HepG2 (cell line): ENCODE data around the gene MIA2. TPM values are rescaled to one million over a fixed set of nuclear protein-coding genes. Genes with fewer than 3 reads are reported as not detected.

Experiments
- CEBPB ChIP-seq: IDR thresholded peaks from 2 replicates; pipeline ENCODE4 v1.6.1; 2011; ENCODE audit warnings: low read depth, low read length, improper control_type of control experiment, borderline replicate concordance
- CENPT ChIP-seq: sonication (generic); formaldehyde crosslinking; IDR thresholded peaks from 2 replicates; pipeline ENCODE4 v1.8.0; 2022; ENCODE audit warnings: low read depth, mild to moderate bottlenecking, moderate library complexity, missing genetic modification reagents
- DMAP1 ChIP-seq: IDR thresholded peaks from 2 replicates; pipeline ENCODE4 v1.6.1; 2016
- GABPA ChIP-seq, 2 experiments: IDR thresholded peaks; 2 replicates each; pipeline ENCODE4 v1.6.1; 2011 to 2016; ENCODE audit warnings: low read depth in 2 of 2, low read length in 1 of 2, missing biosample characterization in 1 of 2, missing genetic modification characterization in 1 of 2
- GZF1 ChIP-seq: sonication (generic); formaldehyde crosslinking; IDR thresholded peaks from 2 replicates; pipeline ENCODE4 v1.5.1; 2020; ENCODE audit warnings: mild to moderate bottlenecking, missing genetic modification reagents
- HNRNPUL1 ChIP-seq: fragments of 200-400 bp; formaldehyde crosslinking; IDR thresholded peaks from 2 replicates; pipeline ENCODE4 v1.6.1; 2017; ENCODE audit warnings: low read depth, mild to moderate bottlenecking, low read length, moderate library complexity
- KDM6A ChIP-seq: IDR thresholded peaks from 2 replicates; pipeline ENCODE4 v1.6.1; 2016; ENCODE audit warnings: low read depth
- POLR2A ChIP-seq, 2 experiments: IDR thresholded peaks; 2 replicates each; pipeline ENCODE4 v1.6.1; 2011; ENCODE audit warnings: low read depth in 2 of 2, low read length in 2 of 2, mild to moderate bottlenecking in 1 of 2, moderate library complexity in 1 of 2; ENCODE audit not compliant: insufficient read depth in 1 of 2
- RAD51 ChIP-seq: fragments of 450-650 bp; IDR thresholded peaks from 2 replicates; pipeline ENCODE4 v1.6.1; 2016; ENCODE audit warnings: borderline replicate concordance
- RELA ChIP-seq: sonication (generic); formaldehyde crosslinking; IDR thresholded peaks from 2 replicates; pipeline ENCODE4 v1.4.0; 2020; ENCODE audit warnings: missing genetic modification reagents
- SATB2 ChIP-seq: sonication (generic); formaldehyde crosslinking; IDR thresholded peaks from 2 replicates; pipeline ENCODE4 v1.5.0; 2020; ENCODE audit warnings: missing genetic modification reagents
- SOX13 ChIP-seq, 3 experiments: fragments of 450-650 bp in 1 of 3; sonication (generic) in 1 of 3; formaldehyde crosslinking in 1 of 3; IDR thresholded peaks in 2 of 3; conservative IDR thresholded peaks in 1 of 3; 2 replicates each; pipeline versions ENCODE4 v1.5.0 to v1.6.1; 2016 to 2020; ENCODE audit warnings: antibody characterized with exemption in 1 of 3, mild to moderate bottlenecking in 1 of 3, missing compliant biosample characterization in 1 of 3, missing genetic modification reagents in 1 of 3, moderate library complexity in 1 of 3
- ZGPAT ChIP-seq: IDR thresholded peaks from 2 replicates; pipeline ENCODE4 v1.6.1; 2016; ENCODE audit warnings: mild to moderate bottlenecking
- ZNF331 ChIP-seq: sonication (generic); formaldehyde crosslinking; IDR thresholded peaks from 2 replicates; pipeline ENCODE4 v1.4.0; 2020; ENCODE audit warnings: missing genetic modification reagents
- ZNF580 ChIP-seq: IDR thresholded peaks from 2 replicates; pipeline ENCODE4 v1.6.1; 2016; ENCODE audit warnings: low read depth, borderline replicate concordance
- ZNF766 ChIP-seq: sonication (generic); formaldehyde crosslinking; IDR thresholded peaks from 2 replicates; pipeline ENCODE4 v1.5.0; 2020; ENCODE audit warnings: missing genetic modification reagents, borderline replicate concordance
- ZSCAN20 ChIP-seq: sonication (generic); formaldehyde crosslinking; IDR thresholded peaks from 2 replicates; pipeline ENCODE4 v1.4.0; 2020; ENCODE audit warnings: missing genetic modification reagents, mild to moderate bottlenecking, borderline replicate concordance
- polyA plus RNA-seq, 8 experiments: library from polyadenylated mRNA; depleted of rRNA in 3 of 8; stranded (reverse) in 7 of 8; unstranded in 1 of 8; fragments of >200 nt; fragmentation: Illumina TruSeq in 4 of 8; extraction: Trizol in 4 of 8; gene quantifications; 2 replicates each; pipeline versions ENCODE4 v1.2.1 to v1.2.3, GENCODE V29; 2011 to 2016; ENCODE audit warnings: low read depth in 4 of 8, missing spikeins in 1 of 8, mixed read lengths in 1 of 8; ENCODE audit not compliant: insufficient read depth in 1 of 8
- total RNA-seq, 5 experiments: library from RNA; depleted of rRNA; stranded (reverse); fragments of >200 nt; fragmentation: Illumina TruSeq; extraction: Trizol; gene quantifications; 2 replicates each; pipeline ENCODE4 v1.2.3, GENCODE V29; 2016; ENCODE audit warnings: low read depth in 1 of 5
- TF ChIP-seq, protein P1 (sequence below): sonication (generic); formaldehyde crosslinking; IDR thresholded peaks from 2 replicates; pipeline ENCODE4 v1.4.0; 2020; ENCODE audit warnings: missing genetic modification reagents
- TF ChIP-seq, protein P2 (sequence below): sonication (generic); formaldehyde crosslinking; IDR thresholded peaks from 2 replicates; pipeline ENCODE4 v1.4.0; 2020; ENCODE audit warnings: missing genetic modification reagents, borderline replicate concordance
- TF ChIP-seq, protein P3 (sequence below): sonication (generic); formaldehyde crosslinking; IDR thresholded peaks from 2 replicates; pipeline ENCODE4 v1.8.1; 2023; ENCODE audit warnings: mild to moderate bottlenecking, moderate library complexity, missing genetic modification reagents

MIA2 gene
- total and polyA plus RNA-seq, 2 of the 13 experiments (the other 11 are each of a cell fraction or from before 2014, with no cell fraction given): 134 to 158 TPM

- TF ChIP-seq ZGPAT (CRISPR knock-in tag) (peak; percentile 73; the same call in 1 of the 2 replicates), DMAP1 (CRISPR knock-in tag) (peak; percentile 27; the same call in 1 of the 2 replicates), HNRNPUL1 (peak; percentile 96), ZNF580 (CRISPR knock-in tag) (peak; percentile 65; the same call in 1 of the 2 replicates), GZF1 (no peak), RELA (CRISPR knock-in tag) (no peak), ZNF331 (CRISPR knock-in tag) (peak; percentile 70; the same call in 1 of the 2 replicates), ZNF766 (CRISPR knock-in tag) (no peak), RAD51 (no peak), SOX13 (IDR thresholded peaks at IDR 0.05) (0 out of 2 replicates have a peak, but pooled peaks have one; percentile 10), SOX13 (CRISPR knock-in tag; conservative IDR thresholded peaks at IDR 0.05 in 1 of 2, IDR thresholded peaks at IDR 0.05 in 1 of 2) (peak; percentile 43 to 45; a peak in 2 of 4 replicates), CEBPB (no peak), ZSCAN20 (CRISPR knock-in tag) (peak; percentile 85; the same call in 1 of the 2 replicates), SATB2 (CRISPR knock-in tag) (no peak), POLR2A (IDR thresholded peaks at IDR 0.05; ENCODE audit: insufficient read depth in 1 of 2, low read depth in 2 of 2, low read length in 2 of 2) (peak; percentile 23 to 51; a peak in 1 of 4 replicates), CENPT (CRISPR knock-in tag) (no peak), GABPA (IDR thresholded peaks at IDR 0.05; ENCODE audit: low read depth, low read length) (no peak), GABPA (CRISPR knock-in tag; IDR thresholded peaks at IDR 0.05; ENCODE audit: low read depth) (0 out of 2 replicates have a peak, but pooled peaks have one; percentile 30), KDM6A (CRISPR knock-in tag) (peak; percentile 21)
- TF ChIP-seq, protein P1, sequence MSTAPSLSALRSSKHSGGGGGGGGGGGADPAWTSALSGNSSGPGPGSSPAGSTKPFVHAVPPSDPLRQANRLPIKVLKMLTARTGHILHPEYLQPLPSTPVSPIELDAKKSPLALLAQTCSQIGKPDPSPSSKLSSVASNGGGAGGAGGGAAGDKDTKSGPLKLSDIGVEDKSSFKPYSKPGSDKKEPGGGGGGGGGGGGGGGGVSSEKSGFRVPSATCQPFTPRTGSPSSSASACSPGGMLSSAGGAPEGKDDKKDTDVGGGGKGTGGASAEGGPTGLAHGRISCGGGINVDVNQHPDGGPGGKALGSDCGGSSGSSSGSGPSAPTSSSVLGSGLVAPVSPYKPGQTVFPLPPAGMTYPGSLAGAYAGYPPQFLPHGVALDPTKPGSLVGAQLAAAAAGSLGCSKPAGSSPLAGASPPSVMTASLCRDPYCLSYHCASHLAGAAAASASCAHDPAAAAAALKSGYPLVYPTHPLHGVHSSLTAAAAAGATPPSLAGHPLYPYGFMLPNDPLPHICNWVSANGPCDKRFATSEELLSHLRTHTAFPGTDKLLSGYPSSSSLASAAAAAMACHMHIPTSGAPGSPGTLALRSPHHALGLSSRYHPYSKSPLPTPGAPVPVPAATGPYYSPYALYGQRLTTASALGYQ: peak; percentile 63; the same call in 1 of the 2 replicates
- TF ChIP-seq, protein P2, sequence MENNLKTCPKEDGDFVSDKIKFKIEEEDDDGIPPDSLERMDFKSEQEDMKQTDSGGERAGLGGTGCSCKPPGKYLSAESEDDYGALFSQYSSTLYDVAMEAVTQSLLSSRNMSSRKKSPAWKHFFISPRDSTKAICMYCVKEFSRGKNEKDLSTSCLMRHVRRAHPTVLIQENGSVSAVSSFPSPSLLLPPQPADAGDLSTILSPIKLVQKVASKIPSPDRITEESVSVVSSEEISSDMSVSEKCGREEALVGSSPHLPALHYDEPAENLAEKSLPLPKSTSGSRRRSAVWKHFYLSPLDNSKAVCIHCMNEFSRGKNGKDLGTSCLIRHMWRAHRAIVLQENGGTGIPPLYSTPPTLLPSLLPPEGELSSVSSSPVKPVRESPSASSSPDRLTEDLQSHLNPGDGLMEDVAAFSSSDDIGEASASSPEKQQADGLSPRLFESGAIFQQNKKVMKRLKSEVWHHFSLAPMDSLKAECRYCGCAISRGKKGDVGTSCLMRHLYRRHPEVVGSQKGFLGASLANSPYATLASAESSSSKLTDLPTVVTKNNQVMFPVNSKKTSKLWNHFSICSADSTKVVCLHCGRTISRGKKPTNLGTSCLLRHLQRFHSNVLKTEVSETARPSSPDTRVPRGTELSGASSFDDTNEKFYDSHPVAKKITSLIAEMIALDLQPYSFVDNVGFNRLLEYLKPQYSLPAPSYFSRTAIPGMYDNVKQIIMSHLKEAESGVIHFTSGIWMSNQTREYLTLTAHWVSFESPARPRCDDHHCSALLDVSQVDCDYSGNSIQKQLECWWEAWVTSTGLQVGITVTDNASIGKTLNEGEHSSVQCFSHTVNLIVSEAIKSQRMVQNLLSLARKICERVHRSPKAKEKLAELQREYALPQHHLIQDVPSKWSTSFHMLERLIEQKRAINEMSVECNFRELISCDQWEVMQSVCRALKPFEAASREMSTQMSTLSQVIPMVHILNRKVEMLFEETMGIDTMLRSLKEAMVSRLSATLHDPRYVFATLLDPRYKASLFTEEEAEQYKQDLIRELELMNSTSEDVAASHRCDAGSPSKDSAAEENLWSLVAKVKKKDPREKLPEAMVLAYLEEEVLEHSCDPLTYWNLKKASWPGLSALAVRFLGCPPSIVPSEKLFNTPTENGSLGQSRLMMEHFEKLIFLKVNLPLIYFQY (CRISPR knock-in tag): peak; percentile 58; the same call in 1 of the 2 replicates
- TF ChIP-seq, protein P3, sequence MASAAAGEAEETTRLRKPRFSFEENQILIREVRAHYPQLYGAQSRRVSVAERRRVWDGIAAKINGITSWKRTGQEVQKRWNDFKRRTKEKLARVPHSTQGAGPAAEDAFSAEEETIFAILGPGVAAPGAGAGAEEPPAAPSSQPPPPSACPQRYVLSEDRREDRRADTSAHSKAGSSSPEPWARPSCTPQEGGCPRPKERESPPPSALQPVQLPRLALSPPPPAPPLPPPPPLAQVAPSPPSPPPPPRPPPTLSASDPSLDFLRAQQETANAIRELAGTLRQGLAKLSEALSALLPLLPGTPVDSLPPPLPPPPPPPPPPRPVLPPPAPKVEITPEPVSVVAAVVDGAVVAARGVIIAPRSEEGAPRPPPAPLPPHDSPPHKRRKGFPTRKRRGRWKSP (CRISPR knock-in tag): 0 out of 2 replicates have a peak, but pooled peaks have one; percentile 37
These were observed at the start of gene MIA2 (continued) for GRCh38 chr14:39233680-39234326.
